ENCODE measurements around the gene IVL.

IVL gene

DNA sequence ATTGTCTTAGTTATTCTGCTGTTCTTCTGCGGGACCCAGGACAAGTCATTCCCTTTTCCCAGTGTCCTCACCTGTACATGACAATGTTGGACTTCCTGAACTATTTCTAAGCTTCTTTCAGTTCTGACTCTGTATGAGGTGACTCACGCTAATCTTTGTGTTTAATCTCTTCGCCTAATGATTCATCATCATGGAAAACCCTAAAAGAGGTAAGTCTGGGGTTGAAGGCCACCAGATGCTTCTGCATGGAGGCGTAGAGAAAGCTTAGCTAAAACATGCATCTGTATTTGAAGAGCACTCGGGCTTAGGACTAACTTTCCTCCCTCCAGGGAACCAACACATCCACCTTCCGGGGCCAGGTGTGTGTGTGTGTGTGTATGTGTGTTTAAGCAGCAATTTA is 46.1 kb downstream of the IVL start:
- no peak for DNase-seq (ENCODE audit: low read depth)

DNA sequence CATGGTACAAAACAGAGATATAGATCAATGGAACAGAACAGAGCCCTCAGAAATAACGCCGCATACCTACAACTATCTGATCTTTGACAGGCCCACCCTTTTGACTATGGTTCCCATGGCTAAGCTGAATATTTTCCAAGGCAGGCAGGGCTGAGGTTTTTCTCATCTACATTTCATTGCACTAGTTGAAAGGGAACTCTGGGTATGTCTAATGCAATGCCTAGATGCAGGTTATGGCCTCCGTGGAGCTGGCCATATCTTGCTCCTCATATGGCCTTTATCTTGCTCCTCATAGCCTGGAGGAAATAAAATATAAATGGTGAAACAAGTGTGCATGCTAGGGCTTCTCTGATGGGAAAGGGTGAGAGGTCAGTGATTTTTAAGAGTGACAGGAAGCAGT is 49.2 kb downstream of the IVL start:
- DNase-seq (ENCODE audit: low read depth): no peak

DNA sequence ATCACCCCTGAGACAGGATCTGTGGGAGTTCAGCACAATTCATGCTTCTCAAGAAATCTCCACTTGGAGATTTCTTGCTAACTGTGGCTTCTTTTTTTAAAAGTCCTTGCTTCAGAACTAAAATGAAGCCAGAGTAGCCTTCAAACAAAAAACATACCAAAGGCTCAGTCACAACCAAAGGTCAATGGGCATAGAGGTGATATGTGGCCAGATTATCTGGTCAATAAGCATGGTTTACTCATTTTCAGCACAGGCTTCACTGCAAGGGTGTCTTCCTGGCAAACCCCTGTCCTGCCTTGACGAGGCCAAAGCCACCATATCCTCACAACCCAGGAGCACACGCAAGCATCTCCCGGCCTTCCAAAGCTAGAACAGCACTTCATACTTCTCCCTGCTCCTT is 50.9 kb downstream of the IVL start:
- DNase-seq (ENCODE audit: low read depth): no peak

DNA sequence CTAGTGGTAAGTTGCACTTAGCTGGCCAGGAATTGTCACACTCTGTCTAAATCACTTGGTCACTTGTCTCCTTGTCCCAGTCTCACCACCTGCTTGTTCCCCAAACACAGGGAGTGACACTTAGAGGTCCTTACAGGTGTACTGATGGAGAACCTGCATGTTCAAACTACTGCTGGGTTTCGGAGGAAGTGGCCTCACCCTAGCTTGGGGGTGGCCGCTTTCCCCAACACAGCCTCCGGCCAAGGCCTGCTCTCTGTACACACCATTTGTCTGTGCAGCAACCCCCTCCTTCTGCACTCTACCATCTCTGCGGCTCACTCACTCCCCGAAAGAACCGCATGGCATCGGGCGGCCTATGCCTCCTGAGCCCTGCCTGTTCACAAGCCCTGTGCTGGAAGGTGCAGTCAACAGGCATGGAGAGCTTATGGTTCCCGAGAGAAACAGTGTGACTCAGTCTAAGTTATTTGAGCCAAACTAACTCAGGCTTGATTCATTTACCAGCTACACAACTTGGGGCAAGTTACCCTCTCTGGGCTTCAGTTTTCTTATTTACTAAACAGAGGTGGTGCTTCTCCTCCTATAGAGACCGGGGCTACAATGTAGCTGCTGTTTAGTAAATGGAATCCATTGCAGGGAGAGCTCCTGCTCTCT is 51.6 kb downstream of the IVL start:
- no peak for DNase-seq (ENCODE audit: low read depth)

DNA sequence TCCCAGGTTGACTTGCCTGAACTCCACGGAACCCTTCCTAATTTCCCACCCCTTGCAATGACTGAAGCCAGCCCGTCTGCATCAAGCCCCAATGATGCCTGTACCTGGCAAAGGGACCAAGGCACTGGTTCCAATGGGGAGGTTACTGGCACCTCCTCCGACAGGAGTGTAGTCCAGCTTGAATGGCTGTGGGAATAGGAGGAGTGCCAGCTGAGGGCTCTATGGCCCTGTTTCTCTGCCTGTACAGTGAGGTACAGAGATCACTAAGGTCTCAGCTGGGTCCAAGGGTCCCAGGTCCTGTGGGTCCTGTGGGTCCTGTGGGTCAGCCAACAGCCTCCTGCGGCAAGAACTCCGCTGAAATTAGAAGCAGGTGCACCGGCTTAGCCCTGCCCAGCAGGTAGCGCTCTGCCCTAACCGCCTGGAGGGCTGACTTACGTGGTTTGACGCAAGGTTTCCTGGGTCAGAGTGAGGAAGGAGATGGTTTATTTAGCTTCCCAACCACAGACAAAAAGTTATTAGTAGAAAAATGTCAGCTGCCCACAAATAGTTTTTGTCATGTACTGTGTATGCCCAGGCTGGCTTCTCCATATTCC is 52.2 kb downstream of the IVL start:
- no peak for DNase-seq (ENCODE audit: low read depth)
